Astrocyte (in vitro differentiated cells and primary cell): ENCODE results near the gene TDRD12. TPM values are rescaled to one million over a fixed set of nuclear protein-coding genes. Genes with fewer than 3 reads are reported as not detected.

Source experiments
- DNase-seq: peaks from one replicate; pipeline ENCODE4 v3.0.0-alpha.2; 2010; ENCODE audit warnings: low read depth
- FAIRE-seq: peaks from 2 replicates; lab custom pipeline; 2011; peaks lifted over from hg19 to GRCh38; lab: Jason Lieb, UNC
- H2AFZ ChIP-seq: 2 replicates; pipeline ENCODE4 v1.6.0; 2012; ENCODE audit warnings: low read depth, low read length, inconsistent platforms
- H3K27ac ChIP-seq: 2 replicates; pipeline ENCODE4 v1.5.1; 2011; ENCODE audit warnings: low read depth, low read length, inconsistent platforms
- H3K27me3 ChIP-seq: 2 replicates; pipeline ENCODE4 v1.6.0; 2011; ENCODE audit warnings: low read length, inconsistent platforms; ENCODE audit not compliant: insufficient read depth
- H3K36me3 ChIP-seq: 2 replicates; pipeline ENCODE4 v1.5.1; 2011; ENCODE audit warnings: low read length, inconsistent platforms; ENCODE audit not compliant: insufficient read depth
- H3K4me1 ChIP-seq: 2 replicates; pipeline ENCODE4 v1.5.1; 2011; ENCODE audit warnings: low read length, inconsistent platforms; ENCODE audit not compliant: insufficient read depth
- H3K4me2 ChIP-seq: 2 replicates; pipeline ENCODE4 v1.6.0; 2012; ENCODE audit warnings: low read length, inconsistent platforms
- H3K4me3 ChIP-seq: 2 replicates; pipeline ENCODE4 v1.5.1; 2011; ENCODE audit warnings: low read depth, mild to moderate bottlenecking, low read length, inconsistent platforms; ENCODE audit not compliant: insufficient read depth
- H3K79me2 ChIP-seq: 2 replicates; pipeline ENCODE4 v1.6.0; 2012; ENCODE audit warnings: mild to moderate bottlenecking, low read length, inconsistent platforms; ENCODE audit not compliant: insufficient read depth
- H3K9ac ChIP-seq: 2 replicates; pipeline ENCODE4 v1.6.0; 2012; ENCODE audit warnings: mild to moderate bottlenecking, low read length, inconsistent platforms
- H3K9me3 ChIP-seq: 2 replicates; pipeline ENCODE4 v1.5.1; 2012; ENCODE audit warnings: low read depth, mild to moderate bottlenecking, low read length, inconsistent platforms; ENCODE audit not compliant: insufficient read depth
- H4K20me1 ChIP-seq: 2 replicates; pipeline ENCODE4 v1.6.0; 2012; ENCODE audit warnings: low read length, inconsistent platforms; ENCODE audit not compliant: insufficient read depth
- H3K27ac Mint-ChIP-seq: one replicate; pipeline ENCODE4 v1.8.0; 2021; ENCODE audit warnings: mild to moderate bottlenecking, mixed read lengths; ENCODE audit not compliant: unreplicated experiment
- H3K27me3 Mint-ChIP-seq: one replicate; pipeline ENCODE4 v1.8.0; 2021; ENCODE audit warnings: low read depth, mixed read lengths; ENCODE audit not compliant: unreplicated experiment
- H3K36me3 Mint-ChIP-seq: one replicate; pipeline ENCODE4 v1.8.0; 2021; ENCODE audit warnings: low read depth, mixed read lengths; ENCODE audit not compliant: unreplicated experiment
- H3K4me1 Mint-ChIP-seq: one replicate; pipeline ENCODE4 v1.8.0; 2021; ENCODE audit warnings: low read depth, mixed read lengths; ENCODE audit not compliant: unreplicated experiment
- H3K4me3 Mint-ChIP-seq: one replicate; pipeline ENCODE4 v1.8.0; 2021; ENCODE audit warnings: mild to moderate bottlenecking, moderate library complexity, mixed read lengths; ENCODE audit not compliant: unreplicated experiment
- H3K9me3 Mint-ChIP-seq: one replicate; pipeline ENCODE4 v1.8.0; 2021; ENCODE audit warnings: mild to moderate bottlenecking, mixed read lengths; ENCODE audit not compliant: unreplicated experiment
- CTCF ChIP-seq: IDR thresholded peaks from 2 replicates; pipeline ENCODE4 v1.5.1; 2011; ENCODE audit warnings: low read depth, mild to moderate bottlenecking, inconsistent platforms, low read length, moderate library complexity; ENCODE audit not compliant: insufficient read depth
- EZH2 ChIP-seq: IDR thresholded peaks from 2 replicates; pipeline ENCODE4 v1.6.1; 2012; ENCODE audit warnings: mild to moderate bottlenecking, low read length, inconsistent platforms; ENCODE audit not compliant: insufficient read depth
- total RNA-seq: library from RNA; stranded (reverse); gene quantifications from 2 replicates; pipeline ENCODE4 v1.2.1, GENCODE V29; 2021

Gene TDRD12
- total RNA-seq, 1 donor from 2014 or later: not detected

DNA sequence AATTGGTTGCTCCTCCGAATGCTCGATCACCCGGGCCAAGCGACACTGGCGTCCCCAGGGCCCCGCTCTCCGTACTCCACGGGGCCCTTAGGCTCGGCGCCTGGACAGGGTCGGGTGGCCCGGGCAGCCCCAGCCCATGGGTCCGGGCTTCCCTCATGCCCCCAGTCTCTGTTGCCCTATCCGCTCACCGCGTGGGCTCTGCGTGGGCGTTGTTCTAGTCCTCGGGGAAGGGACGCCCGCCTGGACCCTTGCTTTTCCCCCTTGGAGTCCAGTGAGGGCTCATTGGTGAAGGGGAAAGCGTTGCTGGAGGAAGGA is 1.3 kb downstream of the TDRD12 start:
- H3K4me2 ChIP-seq: no peak overlapping the region
- Mint-ChIP-seq H3K36me3 (no peaks in the 10 kb centered on the region), H3K27me3 (no peaks in the 10 kb centered on the region), H3K4me1 (no peaks in the 10 kb centered on the region), H3K27ac (no peak overlapping the region), H3K4me3 (no peak overlapping the region), H3K9me3 (peaks cover 4% of the 10 kb centered on the region)
- H4K20me1 ChIP-seq: no peaks in the 10 kb centered on the region
- H3K9ac ChIP-seq: no peak overlapping the region
- DNase-seq (no peak), FAIRE-seq (no peak)
- no peak overlapping the region for H3K27ac ChIP-seq
- no peaks in the 10 kb centered on the region for H3K4me1 ChIP-seq
- TF ChIP-seq EZH2: no peak
- TF ChIP-seq CTCF: no peak
- no peaks in the 10 kb centered on the region for H3K27me3 ChIP-seq
- no peak overlapping the region for H3K4me3 ChIP-seq
- H2AFZ ChIP-seq: no peak overlapping the region
- H3K79me2 ChIP-seq: no peaks in the 10 kb centered on the region
- H3K36me3 ChIP-seq: no peaks in the 10 kb centered on the region
- H3K9me3 ChIP-seq: no peaks in the 10 kb centered on the region

DNA sequence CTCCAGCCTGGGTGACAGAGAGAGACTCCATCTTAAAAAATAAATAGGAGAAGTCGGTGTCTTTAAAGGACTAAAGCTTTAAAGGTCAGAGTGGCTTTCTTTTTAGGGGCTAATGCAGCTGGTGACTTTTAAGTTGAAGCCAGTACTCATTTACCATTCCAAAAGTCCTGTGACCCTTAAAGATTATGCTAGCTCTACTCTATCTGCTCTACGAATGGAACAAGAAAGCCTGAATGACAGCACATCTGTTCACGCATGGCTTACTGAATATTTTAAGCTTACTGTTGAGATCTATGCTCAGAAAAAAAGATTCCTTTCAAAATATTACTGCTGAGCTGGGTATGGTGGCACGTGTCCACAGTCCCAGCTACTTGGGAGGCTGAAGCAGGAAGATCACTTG is 16.4 kb downstream of the TDRD12 start:
- Histone ChIP-seq H3K27me3 (no peaks in the 10 kb centered on the region), H3K9me3 (no peaks in the 10 kb centered on the region), H3K4me3 (no peak overlapping the region), H4K20me1 (no peaks in the 10 kb centered on the region), H3K4me1 (no peaks in the 10 kb centered on the region), H3K9ac (no peak overlapping the region), H3K79me2 (no peaks in the 10 kb centered on the region), H2AFZ (no peak overlapping the region), H3K36me3 (no peaks in the 10 kb centered on the region), H3K27ac (no peak overlapping the region), H3K4me2 (no peak overlapping the region)
- Mint-ChIP-seq H3K27me3 (peaks cover 22% of the 10 kb centered on the region), H3K4me3 (no peak overlapping the region), H3K4me1 (no peaks in the 10 kb centered on the region), H3K27ac (no peak overlapping the region), H3K36me3 (no peaks in the 10 kb centered on the region), H3K9me3 (no peaks in the 10 kb centered on the region)
- DNase-seq (no peak), FAIRE-seq (no peak)
- TF ChIP-seq CTCF (no peak), EZH2 (no peak)

- no peaks in the 10 kb centered on the region for H3K4me1 ChIP-seq
- no peaks in the 10 kb centered on the region for H4K20me1 ChIP-seq
- H3K27ac ChIP-seq: no peak overlapping the region
- TF ChIP-seq CTCF (no peak), EZH2 (no peak)
- H3K4me1 Mint-ChIP-seq: no peaks in the 10 kb centered on the region
- no peak overlapping the region for H3K4me2 ChIP-seq
- H3K9me3 Mint-ChIP-seq: no peaks in the 10 kb centered on the region
- H2AFZ ChIP-seq: no peak overlapping the region
- H3K4me3 ChIP-seq: no peak overlapping the region
- DNase-seq (no peak), FAIRE-seq (no peak)
- no peaks in the 10 kb centered on the region for H3K79me2 ChIP-seq
- H3K27me3 ChIP-seq: no peaks in the 10 kb centered on the region
- H3K27ac Mint-ChIP-seq: no peak overlapping the region
- no peaks in the 10 kb centered on the region for H3K9me3 ChIP-seq
- H3K4me3 Mint-ChIP-seq: no peak overlapping the region
- no peaks in the 10 kb centered on the region for H3K36me3 Mint-ChIP-seq
- peaks cover 31% of the 10 kb centered on the region for H3K27me3 Mint-ChIP-seq
- no peak overlapping the region for H3K9ac ChIP-seq
- H3K36me3 ChIP-seq: no peaks in the 10 kb centered on the region
Observed at GRCh38 chr19:32743021-32743420, 23.5 kb downstream of the TDRD12 start.
